MG63 (cell line): ENCODE results near the gene CPAMD8. TPM values are rescaled to one million over a fixed set of nuclear protein-coding genes. Genes with fewer than 3 reads are reported as not detected.
"Not testable (repeated sequence)": the region's sequence is repeated elsewhere in the genome, so short reads cannot be mapped to it uniquely, and the experiment has no call there.

Experiments used
- DNase-seq: peaks from one replicate; pipeline ENCODE4 v3.0.0-alpha.2; 2020
- H3K27me3 ChIP-seq: fragments of 250-450 bp; sonication (Bioruptor Pico); 2 replicates; pipeline ENCODE4 v1.5.1; 2020; ENCODE audit warnings: mild to moderate bottlenecking, moderate library complexity
- H3K36me3 ChIP-seq: fragments of 250-450 bp; sonication (Bioruptor Pico); 2 replicates; pipeline ENCODE4 v1.5.1; 2020; ENCODE audit warnings: mild to moderate bottlenecking, moderate library complexity
- H3K4me3 ChIP-seq: fragments of 250-450 bp; sonication (Bioruptor Pico); 2 replicates; pipeline ENCODE4 v1.5.1; 2020; ENCODE audit warnings: mild to moderate bottlenecking, moderate library complexity
- H3K9me3 ChIP-seq: fragments of 250-450 bp; sonication (Bioruptor Pico); 2 replicates; pipeline ENCODE4 v1.5.1; 2020; ENCODE audit warnings: mild to moderate bottlenecking, moderate library complexity
- total RNA-seq: library from RNA; depleted of rRNA; stranded (reverse); fragments of >200 nt; shearing (Covaris generic); gene quantifications from 2 replicates; pipeline ENCODE4 v1.2.3, GENCODE V29; 2014; ENCODE audit warnings: low replicate concordance

CPAMD8 gene
- total RNA-seq, 1 experiment from 2014 or later, result 2.6 TPM

GRCh38 chr19:16887353-16888265 is 139.0 kb downstream of the CPAMD8 start:
- H3K27me3 ChIP-seq, result no peaks in the 10 kb centered on the region
- no peak overlapping the region for H3K4me3 ChIP-seq
- H3K36me3 ChIP-seq, result no peaks in the 10 kb centered on the region
- no peak for DNase-seq
- H3K9me3 ChIP-seq, result peaks cover 2% of the 10 kb centered on the region

GRCh38 chr19:16886305-16886880 is 140.2 kb downstream of the CPAMD8 start:
- Histone ChIP-seq H3K9me3 (peaks cover 12% of the 10 kb centered on the region), H3K4me3 (peak overlapping the region; percentile 24; the same call in 1 of the 2 replicates), H3K36me3 (no peaks in the 10 kb centered on the region), H3K27me3 (no peaks in the 10 kb centered on the region)
- peak; percentile 67 for DNase-seq

DNA sequence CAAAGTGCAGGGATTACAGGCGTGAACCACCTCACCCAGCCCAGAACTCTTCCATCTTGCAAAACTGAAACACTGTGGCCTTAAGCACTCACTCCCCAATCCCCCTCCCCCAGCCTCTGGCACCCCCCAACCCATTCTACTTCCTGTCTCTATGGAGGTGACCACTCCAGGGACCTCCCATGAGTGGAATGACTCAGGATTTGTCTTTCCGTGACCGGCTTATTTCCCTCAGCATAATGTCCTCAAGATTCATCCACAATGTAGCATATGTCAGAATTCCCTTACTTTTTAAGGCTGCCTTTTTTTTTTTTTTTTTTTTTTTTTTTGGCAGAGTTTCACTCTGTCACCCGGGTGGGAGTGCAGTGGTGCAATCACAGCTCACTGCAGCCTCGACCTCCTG is 141.4 kb downstream of the CPAMD8 start:
- Histone ChIP-seq H3K4me3 (no peak overlapping the region), H3K9me3 (peaks cover 19% of the 10 kb centered on the region), H3K27me3 (no peaks in the 10 kb centered on the region), H3K36me3 (peaks cover 11% of the 10 kb centered on the region)
- no peak for DNase-seq

- H3K36me3 ChIP-seq, result peaks cover 27% of the 10 kb centered on the region
- DNase-seq, result no peak
- no peak overlapping the region for H3K4me3 ChIP-seq
- no peaks in the 10 kb centered on the region for H3K27me3 ChIP-seq
- peaks cover 19% of the 10 kb centered on the region for H3K9me3 ChIP-seq
Observed at GRCh38 chr19:16883522-16883921, 143.1 kb downstream of the CPAMD8 start.

GRCh38 chr19:16882146-16882545 is 144.5 kb downstream of the CPAMD8 start:
- DNase-seq, result no peak
- Histone ChIP-seq H3K36me3 (peaks cover 41% of the 10 kb centered on the region), H3K27me3 (no peaks in the 10 kb centered on the region), H3K4me3 (no peak overlapping the region), H3K9me3 (peaks cover 19% of the 10 kb centered on the region)

- Histone ChIP-seq H3K36me3 (peaks cover 52% of the 10 kb centered on the region), H3K4me3 (no peak overlapping the region), H3K27me3 (no peaks in the 10 kb centered on the region), H3K9me3 (peaks cover 19% of the 10 kb centered on the region)
- no peak for DNase-seq
Observed at GRCh38 chr19:16880884-16881554, 145.6 kb downstream of the CPAMD8 start.

DNA sequence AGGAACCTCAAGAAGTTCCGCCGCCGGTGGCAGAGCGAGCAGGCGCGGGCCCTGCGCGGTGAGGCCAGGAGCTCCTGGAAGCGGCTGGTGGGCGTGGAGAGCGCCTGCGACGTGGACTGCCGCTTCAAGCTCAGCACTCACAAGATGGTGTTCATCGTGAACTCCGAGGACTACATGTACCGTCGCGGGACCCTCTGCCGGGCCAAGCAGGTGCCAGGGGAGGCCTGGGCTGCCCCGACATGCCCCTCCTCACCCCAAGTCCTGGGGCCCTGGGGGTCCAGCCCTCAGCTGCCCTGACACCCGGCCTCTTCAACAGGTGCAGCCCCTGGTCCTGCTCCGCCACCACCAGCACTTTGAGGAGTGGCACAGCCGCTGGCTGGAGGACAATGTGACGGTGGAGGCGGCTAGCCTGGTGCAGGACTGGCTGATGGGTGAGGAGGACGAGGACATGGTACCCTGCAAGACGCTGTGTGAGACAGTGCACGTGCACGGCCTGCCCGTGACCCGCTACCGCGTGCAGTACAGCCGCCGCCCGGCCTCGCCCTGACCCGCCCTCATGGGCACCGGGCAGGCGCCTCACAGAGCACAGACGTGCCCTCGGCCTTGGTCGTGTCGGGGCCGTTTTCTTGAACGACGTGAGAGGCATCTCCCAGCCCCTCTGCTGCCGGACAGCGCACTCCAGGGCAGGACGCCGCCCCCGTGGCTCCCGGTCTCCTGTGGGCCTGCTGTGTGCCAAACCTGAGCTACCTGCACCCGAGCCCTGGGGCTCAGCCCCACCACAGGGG is 148.2 kb downstream of the CPAMD8 start:
- H3K4me3 ChIP-seq, result no peak overlapping the region
- no peaks in the 10 kb centered on the region for H3K27me3 ChIP-seq
- no peak for DNase-seq
- peaks cover 67% of the 10 kb centered on the region for H3K36me3 ChIP-seq
- H3K9me3 ChIP-seq, result peaks cover 19% of the 10 kb centered on the region

DNA sequence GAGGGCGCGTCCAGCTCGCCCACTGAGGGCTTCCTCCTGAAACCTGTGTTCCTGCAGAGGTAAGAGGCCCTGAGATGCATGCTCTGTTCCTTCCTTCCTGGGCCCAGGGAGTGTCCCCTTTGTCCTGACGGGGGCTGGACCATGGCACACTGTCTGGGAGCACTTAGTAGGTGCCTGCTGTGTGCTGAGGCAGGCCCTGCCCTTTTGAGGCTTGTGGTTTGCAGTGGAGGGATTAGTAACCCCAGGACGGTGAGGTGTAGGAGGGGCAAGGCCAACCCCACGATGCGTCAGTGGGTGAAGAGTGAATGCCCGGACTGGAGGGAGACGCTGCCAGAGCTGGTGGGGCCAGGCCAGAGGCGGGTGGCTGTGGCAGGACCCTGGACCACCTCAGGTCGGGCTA is 149.0 kb downstream of the CPAMD8 start:
- H3K27me3 ChIP-seq, result no peaks in the 10 kb centered on the region
- H3K36me3 ChIP-seq, result peaks cover 73% of the 10 kb centered on the region
- H3K4me3 ChIP-seq, result no peak overlapping the region
- DNase-seq, result no peak
- H3K9me3 ChIP-seq, result peaks cover 17% of the 10 kb centered on the region

DNA sequence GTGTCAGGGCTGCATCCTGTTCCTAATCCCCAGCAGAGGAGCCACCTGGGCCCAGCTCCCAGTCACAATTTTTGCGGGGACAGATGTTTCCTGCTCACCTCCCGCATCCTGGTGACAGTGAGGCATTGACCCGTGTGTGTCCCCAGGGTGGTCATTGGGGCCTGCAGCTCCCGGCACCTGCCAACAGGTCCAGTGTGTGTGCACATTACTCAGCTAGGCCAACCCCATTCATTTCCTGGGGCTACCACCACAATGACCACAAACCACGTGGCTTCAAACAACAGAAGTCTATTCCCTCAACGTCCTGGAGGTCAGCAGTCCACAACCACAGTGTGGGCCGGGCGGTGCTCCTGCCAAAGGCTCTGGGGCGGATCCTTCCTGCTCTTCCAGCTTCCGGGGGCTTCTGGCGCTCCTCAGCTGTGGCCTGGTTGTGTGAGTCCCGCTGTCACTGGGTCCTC is 149.7 kb downstream of the CPAMD8 start:
- Histone ChIP-seq H3K4me3 (no peak overlapping the region), H3K9me3 (peaks cover 12% of the 10 kb centered on the region), H3K36me3 (peaks cover 77% of the 10 kb centered on the region), H3K27me3 (no peaks in the 10 kb centered on the region)
- no peak for DNase-seq

DNA sequence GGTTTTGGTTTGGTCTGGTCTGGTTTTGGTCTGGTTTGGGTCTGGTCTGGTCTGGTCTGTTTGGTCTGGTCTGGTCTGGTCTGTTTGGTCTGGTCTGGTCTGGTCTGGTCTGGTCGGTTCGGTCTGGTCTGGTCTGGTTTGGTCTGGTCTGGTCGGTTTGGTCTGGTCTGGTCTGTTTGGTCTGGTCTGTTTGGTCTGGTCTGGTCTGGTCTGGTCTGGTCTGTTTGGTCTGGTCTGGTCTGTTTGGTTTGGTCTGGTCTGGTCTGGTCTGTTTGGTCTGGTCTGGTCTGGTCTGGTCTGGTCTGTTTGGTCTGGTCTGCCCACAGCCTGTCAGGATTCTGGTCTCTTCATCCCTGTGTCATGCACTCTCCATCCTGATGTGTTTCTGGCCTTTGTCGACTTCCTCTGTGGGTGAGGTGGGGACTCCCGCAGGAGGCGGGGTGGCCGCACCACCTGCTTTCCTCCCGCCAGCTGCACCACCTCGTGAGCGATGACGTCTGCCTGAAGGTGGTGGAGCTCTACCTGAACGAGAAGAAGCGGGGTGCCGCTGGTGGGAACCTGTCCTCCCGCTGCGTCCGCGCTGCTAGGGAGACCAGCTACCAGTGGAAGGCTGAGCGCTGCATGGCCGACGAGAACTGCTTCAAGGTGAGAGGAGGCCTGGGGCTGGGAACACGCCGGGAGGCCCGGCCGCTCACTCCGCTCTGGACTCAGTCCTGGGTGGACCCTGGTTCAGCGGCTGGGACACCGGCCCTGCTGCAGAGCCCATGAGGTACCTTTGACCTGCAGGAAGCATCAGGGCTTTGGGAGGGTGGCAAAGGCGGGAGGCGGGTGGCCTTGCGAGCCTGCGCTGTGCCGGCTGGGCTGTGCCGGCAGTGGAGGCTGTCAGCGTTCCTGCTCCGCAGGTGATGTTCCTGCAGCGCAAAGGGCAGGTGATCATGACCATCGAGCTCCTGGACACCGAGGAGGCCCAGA is 150.7 kb downstream of the CPAMD8 start:
- Histone ChIP-seq H3K27me3 (no peaks in the 10 kb centered on the region), H3K4me3 (no peak overlapping the region), H3K36me3 (peaks cover 84% of the 10 kb centered on the region), H3K9me3 (peaks cover 2% of the 10 kb centered on the region; the same call in 1 of the 2 replicates)
- DNase-seq, result no peak

DNA sequence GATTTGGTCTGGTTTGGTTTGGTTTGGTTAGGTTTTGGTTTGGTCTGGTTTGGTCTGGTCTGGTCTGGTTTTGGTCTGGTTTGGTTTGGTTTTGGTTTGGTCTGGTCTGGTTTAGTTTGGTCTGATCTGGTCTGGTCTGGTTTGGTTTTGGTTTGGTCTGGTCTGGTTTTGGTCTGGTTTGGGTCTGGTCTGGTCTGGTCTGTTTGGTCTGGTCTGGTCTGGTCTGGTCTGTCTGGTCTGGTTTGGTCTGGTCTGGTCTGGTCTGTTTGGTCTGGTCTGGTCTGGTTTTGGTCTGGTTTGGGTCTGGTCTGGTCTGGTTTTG is 151.7 kb downstream of the CPAMD8 start:
- not testable (repeated sequence) for H3K9me3 ChIP-seq, H3K4me3 ChIP-seq, H3K27me3 ChIP-seq, DNase-seq
- peaks cover 78% of the 10 kb centered on the region for H3K36me3 ChIP-seq

- Histone ChIP-seq H3K27me3 (no peaks in the 10 kb centered on the region), H3K4me3 (no peak overlapping the region), H3K36me3 (peaks cover 76% of the 10 kb centered on the region), H3K9me3 (no peaks in the 10 kb centered on the region)
- no peak for DNase-seq
Observed at GRCh38 chr19:16874250-16874977, 152.2 kb downstream of the CPAMD8 start.

GRCh38 chr19:16873594-16873993 is 153.0 kb downstream of the CPAMD8 start:
- H3K27me3 ChIP-seq, result no peaks in the 10 kb centered on the region
- H3K9me3 ChIP-seq, result no peaks in the 10 kb centered on the region
- no peak overlapping the region for H3K4me3 ChIP-seq
- H3K36me3 ChIP-seq, result peaks cover 74% of the 10 kb centered on the region
- no peak for DNase-seq

GRCh38 chr19:16872728-16873127 is 153.9 kb downstream of the CPAMD8 start:
- no peak overlapping the region for H3K4me3 ChIP-seq
- no peak for DNase-seq
- no peaks in the 10 kb centered on the region for H3K27me3 ChIP-seq
- H3K9me3 ChIP-seq, result no peaks in the 10 kb centered on the region
- peaks cover 72% of the 10 kb centered on the region for H3K36me3 ChIP-seq

GRCh38 chr19:16871871-16872270 is 154.7 kb downstream of the CPAMD8 start:
- Histone ChIP-seq H3K36me3 (peaks cover 72% of the 10 kb centered on the region), H3K27me3 (no peaks in the 10 kb centered on the region), H3K9me3 (no peaks in the 10 kb centered on the region), H3K4me3 (no peak overlapping the region)
- no peak for DNase-seq
